ENCODE results near the gene PRIMA1.

DNA sequence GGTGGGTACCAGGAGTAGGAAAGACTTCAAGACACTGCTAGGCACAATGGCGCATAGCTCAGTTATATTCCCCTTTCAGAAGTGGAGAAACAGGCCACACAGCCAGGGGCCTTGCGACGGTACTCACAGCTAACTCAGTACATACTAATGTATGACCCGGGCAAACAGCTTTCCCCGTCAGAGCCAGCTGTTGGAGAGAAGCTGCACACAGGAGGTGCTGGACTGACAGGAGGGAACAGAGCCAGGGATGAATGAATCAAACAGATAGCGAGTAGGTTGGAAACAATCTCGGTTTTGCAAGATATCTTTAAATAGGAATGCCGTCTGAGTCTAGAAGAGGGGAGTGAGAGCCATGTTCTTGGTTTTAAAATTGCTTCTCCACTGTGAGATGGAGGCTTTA, 45.5 kb downstream of the PRIMA1 start:
- TF ChIP-seq, protein P1, sequence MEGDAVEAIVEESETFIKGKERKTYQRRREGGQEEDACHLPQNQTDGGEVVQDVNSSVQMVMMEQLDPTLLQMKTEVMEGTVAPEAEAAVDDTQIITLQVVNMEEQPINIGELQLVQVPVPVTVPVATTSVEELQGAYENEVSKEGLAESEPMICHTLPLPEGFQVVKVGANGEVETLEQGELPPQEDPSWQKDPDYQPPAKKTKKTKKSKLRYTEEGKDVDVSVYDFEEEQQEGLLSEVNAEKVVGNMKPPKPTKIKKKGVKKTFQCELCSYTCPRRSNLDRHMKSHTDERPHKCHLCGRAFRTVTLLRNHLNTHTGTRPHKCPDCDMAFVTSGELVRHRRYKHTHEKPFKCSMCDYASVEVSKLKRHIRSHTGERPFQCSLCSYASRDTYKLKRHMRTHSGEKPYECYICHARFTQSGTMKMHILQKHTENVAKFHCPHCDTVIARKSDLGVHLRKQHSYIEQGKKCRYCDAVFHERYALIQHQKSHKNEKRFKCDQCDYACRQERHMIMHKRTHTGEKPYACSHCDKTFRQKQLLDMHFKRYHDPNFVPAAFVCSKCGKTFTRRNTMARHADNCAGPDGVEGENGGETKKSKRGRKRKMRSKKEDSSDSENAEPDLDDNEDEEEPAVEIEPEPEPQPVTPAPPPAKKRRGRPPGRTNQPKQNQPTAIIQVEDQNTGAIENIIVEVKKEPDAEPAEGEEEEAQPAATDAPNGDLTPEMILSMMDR (IDR thresholded peaks at IDR 0.05; ENCODE audit: low read length), result no peak
- TF ChIP-seq EZH2 (IDR thresholded peaks at IDR 0.05; ENCODE audit: borderline replicate concordance, low read length), result no peak
